Tibial nerve (tissue), 4 donors: ENCODE data around the gene LCN9. TPM values are rescaled to one million over a fixed set of nuclear protein-coding genes. Genes with fewer than 3 reads are reported as not detected.

Experiments
- DNase-seq, 2 donors: peaks; one replicate each; pipeline ENCODE4 v3.0.0-alpha.2; 2019; ENCODE audit warnings: low spot score in 2 of 2
- H3K27ac ChIP-seq, 4 donors: fragments of 200-600 bp; sonication (generic) in 3 of 4; one replicate each; pipeline ENCODE4 v1.5.1; 2017 to 2019; ENCODE audit warnings: mild to moderate bottlenecking in 1 of 4
- H3K27me3 ChIP-seq, 2 donors: fragments of 200-600 bp; sonication (generic) in 1 of 2; one replicate each; pipeline versions ENCODE4 v1.5.1 to v1.6.0; 2017 to 2019
- H3K36me3 ChIP-seq, 3 donors: fragments of 200-600 bp; sonication (generic); one replicate each; pipeline ENCODE4 v1.5.1; 2018 to 2019
- H3K4me1 ChIP-seq, 4 donors: fragments of 200-600 bp; sonication (generic) in 3 of 4; one replicate each; pipeline ENCODE4 v1.5.1; 2017 to 2019
- H3K4me3 ChIP-seq, 4 donors: fragments of 200-600 bp; sonication (generic) in 3 of 4; one replicate each; pipeline ENCODE4 v1.5.1; 2017 to 2019; ENCODE audit warnings: mild to moderate bottlenecking in 1 of 4, moderate library complexity in 1 of 4
- H3K9me3 ChIP-seq, 4 donors: fragments of 200-600 bp; sonication (generic) in 3 of 4; one replicate each; pipeline ENCODE4 v1.5.1; 2017 to 2019
- EP300 ChIP-seq, 2 donors: sonication (generic); formaldehyde crosslinking; IDR thresholded peaks; one replicate each; pipeline ENCODE4 v1.6.1; 2017; ENCODE audit warnings: antibody characterized with exemption in 2 of 2, mild to moderate bottlenecking in 1 of 2
- POLR2A ChIP-seq, 2 donors: fragments of 450-650 bp; IDR thresholded peaks; one replicate each; pipeline ENCODE4 v1.6.1; 2017; ENCODE audit warnings: antibody characterized with exemption in 2 of 2, mild to moderate bottlenecking in 2 of 2, moderate library complexity in 2 of 2
- WGBS, 2 donors: methylation state at CpG; one replicate each; pipeline ENCODE4 v1.1.5; 2018; 5-methylcytosine and 5-hydroxymethylcytosine counted together
- total RNA-seq, 4 donors: library from RNA; depleted of rRNA; stranded (reverse); fragments of >200 nt; gene quantifications; one replicate each; pipeline ENCODE4 v1.1.0, GENCODE V29; 2016
- TF ChIP-seq, protein P1 (sequence below), 5 experiments: fragments of 200-600 bp in 3 of 5; fragments of 450-650 bp in 2 of 5; sonication (generic) in 3 of 5; IDR thresholded peaks; one replicate each; pipeline ENCODE4 v1.5.1; 2016 to 2019; ENCODE audit warnings: antibody characterized with exemption in 5 of 5, mild to moderate bottlenecking in 3 of 5, moderate library complexity in 2 of 5

The LCN9 gene
- total RNA-seq, 4 donors from 2014 or later = not detected

DNA sequence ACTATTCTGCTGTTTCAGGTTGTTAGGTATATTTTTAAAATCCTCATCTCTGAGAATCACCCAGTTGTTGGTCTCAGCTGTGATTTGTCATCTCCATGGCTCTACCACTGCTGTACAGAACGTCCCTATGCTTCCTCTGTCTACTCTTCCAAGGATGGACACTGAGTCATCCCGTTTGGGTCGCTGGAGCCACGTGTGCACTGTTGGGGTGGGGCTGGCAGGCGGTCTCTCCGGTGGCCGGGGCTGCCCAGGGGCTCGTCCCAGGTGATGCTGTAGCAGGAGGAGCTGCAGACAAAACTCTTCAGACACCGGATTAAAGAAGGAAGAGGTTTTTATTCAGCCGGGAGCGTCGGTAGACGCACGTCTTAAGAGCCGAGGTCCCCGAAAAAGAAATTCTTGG lies 16.9 kb downstream of the LCN9 start:
- DNase-seq = no peak
- TF ChIP-seq POLR2A (IDR thresholded peaks at IDR 0.05) (no peak), EP300 (IDR thresholded peaks at IDR 0.05) (no peak)
- TF ChIP-seq, protein P1, sequence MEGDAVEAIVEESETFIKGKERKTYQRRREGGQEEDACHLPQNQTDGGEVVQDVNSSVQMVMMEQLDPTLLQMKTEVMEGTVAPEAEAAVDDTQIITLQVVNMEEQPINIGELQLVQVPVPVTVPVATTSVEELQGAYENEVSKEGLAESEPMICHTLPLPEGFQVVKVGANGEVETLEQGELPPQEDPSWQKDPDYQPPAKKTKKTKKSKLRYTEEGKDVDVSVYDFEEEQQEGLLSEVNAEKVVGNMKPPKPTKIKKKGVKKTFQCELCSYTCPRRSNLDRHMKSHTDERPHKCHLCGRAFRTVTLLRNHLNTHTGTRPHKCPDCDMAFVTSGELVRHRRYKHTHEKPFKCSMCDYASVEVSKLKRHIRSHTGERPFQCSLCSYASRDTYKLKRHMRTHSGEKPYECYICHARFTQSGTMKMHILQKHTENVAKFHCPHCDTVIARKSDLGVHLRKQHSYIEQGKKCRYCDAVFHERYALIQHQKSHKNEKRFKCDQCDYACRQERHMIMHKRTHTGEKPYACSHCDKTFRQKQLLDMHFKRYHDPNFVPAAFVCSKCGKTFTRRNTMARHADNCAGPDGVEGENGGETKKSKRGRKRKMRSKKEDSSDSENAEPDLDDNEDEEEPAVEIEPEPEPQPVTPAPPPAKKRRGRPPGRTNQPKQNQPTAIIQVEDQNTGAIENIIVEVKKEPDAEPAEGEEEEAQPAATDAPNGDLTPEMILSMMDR (IDR thresholded peaks at IDR 0.05) = no peak
- Histone ChIP-seq H3K9me3 (peaks cover 0 to 6% (median 0%) of the 10 kb centered on the region in 4 donors), H3K27me3 (peaks cover 0 to 21% of the 10 kb centered on the region in 2 donors), H3K36me3 (no peaks in the 10 kb centered on the region), H3K27ac (no peak overlapping the region), H3K4me3 (no peak overlapping the region), H3K4me1 (no peaks in the 10 kb centered on the region)
- 68 to 73% methylated on average over 16 of the region's 16 CpGs for WGBS, 2 donors

DNA sequence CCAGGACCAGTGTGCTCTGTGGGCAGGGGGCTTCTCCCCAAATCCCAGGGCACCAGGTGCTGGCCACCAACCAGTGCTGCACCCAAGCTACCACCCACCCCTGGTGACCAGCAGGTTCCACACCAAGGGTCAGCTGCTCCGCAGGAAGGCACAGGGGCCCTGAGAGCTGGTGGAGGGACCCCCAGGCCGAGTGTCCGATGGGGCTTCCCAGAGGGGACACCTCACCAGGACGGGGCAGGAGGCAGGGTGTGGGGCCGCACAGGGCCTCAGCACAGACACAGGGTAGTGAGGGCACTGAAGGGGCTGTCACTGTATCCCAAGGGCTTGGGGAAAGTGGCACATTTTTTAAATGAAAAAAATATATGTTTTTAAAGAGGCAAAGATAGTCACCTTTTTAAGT lies 18.1 kb downstream of the LCN9 start:
- no peak for DNase-seq
- Histone ChIP-seq H3K4me1 (no peaks in the 10 kb centered on the region), H3K27me3 (peaks cover 0 to 23% of the 10 kb centered on the region in 2 donors), H3K9me3 (peaks cover 0 to 6% (median 0%) of the 10 kb centered on the region in 4 donors), H3K4me3 (no peak overlapping the region), H3K36me3 (no peaks in the 10 kb centered on the region), H3K27ac (no peak overlapping the region)
- WGBS, 2 donors = 84 to 85% methylated on average over 5 of the region's 5 CpGs
- TF ChIP-seq POLR2A (IDR thresholded peaks at IDR 0.05) = no peak
- no peak for TF ChIP-seq EP300 (IDR thresholded peaks at IDR 0.05)
- TF ChIP-seq, protein P1 (IDR thresholded peaks at IDR 0.05) = no peak

DNA sequence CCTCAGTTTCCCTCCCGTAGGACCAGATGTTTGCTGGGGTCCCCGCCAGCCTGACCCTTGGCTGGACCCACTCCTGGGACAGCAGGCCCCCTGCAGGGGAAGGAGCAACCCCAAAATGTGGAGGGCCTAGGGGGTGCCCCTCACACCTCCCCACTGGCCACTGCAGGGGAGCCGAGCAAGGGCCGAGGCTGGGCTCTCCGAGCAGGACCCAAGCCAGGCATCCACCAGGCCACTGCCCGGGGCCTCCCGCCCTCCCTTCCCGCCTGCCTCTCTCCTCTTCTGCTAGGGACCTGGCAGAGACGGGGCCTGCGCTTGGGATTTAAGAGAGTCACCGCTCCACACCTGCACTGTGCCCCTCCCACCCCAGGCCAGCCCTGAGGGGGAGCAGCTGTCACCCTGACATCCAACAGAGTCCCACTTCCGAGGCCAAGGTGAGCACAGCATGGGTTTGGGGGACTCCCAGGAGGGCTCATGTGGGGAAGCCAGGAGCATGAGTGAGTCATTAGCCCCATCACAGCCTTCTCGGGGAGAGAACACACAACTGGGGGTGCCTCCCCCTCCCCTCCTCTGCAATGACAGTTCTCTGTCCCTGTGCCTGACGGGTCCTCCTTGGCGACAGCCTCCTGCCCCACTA lies 20.4 kb downstream of the LCN9 start:
- no peaks in the 10 kb centered on the region for H3K4me1 ChIP-seq
- peaks cover 0 to 6% (median 0%) of the 10 kb centered on the region in 4 donors for H3K9me3 ChIP-seq
- DNase-seq = no peak
- H3K27ac ChIP-seq = no peak overlapping the region
- no peaks in the 10 kb centered on the region for H3K36me3 ChIP-seq
- H3K4me3 ChIP-seq = no peak overlapping the region
- H3K27me3 ChIP-seq = peaks cover 0 to 23% of the 10 kb centered on the region in 2 donors
- TF ChIP-seq, protein P1 (IDR thresholded peaks at IDR 0.05) = no peak
- 53 to 75% methylated on average over 8 to 11 of the region's 15 CpGs for WGBS, 2 donors

DNA sequence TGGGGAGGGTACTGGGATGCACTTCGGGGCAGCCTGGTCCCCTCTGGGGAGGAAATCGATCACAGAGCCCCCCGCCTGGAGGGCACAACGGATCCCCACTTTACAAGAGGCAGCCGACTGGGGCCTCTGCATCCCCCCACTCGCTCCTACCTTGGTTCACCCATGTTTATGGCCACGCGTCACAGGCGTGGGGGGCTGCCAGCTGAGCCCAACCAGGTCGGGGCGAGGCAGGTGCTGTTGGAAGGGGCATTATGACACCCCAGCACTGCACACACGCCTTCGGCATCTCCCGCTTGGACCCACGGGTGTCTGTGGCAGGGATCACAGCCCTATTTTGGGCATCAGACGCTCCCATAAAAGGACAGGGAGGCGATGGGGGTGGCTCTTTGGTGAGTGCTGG lies 21.6 kb downstream of the LCN9 start:
- no peak for DNase-seq
- WGBS, 2 donors = 70 to 77% methylated on average over 12 to 13 of the region's 17 CpGs
- peaks cover 0 to 23% of the 10 kb centered on the region in 2 donors for H3K27me3 ChIP-seq

DNA sequence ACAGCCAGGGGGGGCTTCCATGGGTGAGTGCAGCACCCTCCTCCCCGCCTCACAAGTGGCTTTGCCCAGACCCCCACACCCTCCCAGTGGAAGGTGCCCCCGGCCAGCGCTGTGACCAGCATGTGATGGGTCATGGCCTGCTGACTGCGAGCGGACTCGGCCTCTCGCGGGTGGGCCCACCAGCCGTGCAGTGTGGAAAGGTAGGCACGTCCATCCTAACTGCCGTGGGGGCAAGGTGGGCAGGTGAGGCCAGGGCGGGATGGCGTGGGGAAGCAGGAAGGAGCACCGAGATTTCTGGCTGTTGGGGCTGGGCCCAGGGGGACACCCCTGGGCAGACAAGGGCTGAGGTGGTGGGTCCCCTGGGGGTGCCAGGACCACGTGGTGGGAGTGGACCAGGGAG lies 24.1 kb downstream of the LCN9 start:
- Histone ChIP-seq H3K36me3 (no peaks in the 10 kb centered on the region), H3K27me3 (peaks cover 0 to 19% of the 10 kb centered on the region in 2 donors), H3K4me1 (no peaks in the 10 kb centered on the region), H3K27ac (no peak overlapping the region), H3K9me3 (no peaks in the 10 kb centered on the region), H3K4me3 (no peak overlapping the region)
- 82 to 84% methylated on average over 13 to 14 of the region's 15 CpGs for WGBS, 2 donors
- TF ChIP-seq, protein P1 (IDR thresholded peaks at IDR 0.05) = no peak
- no peak for TF ChIP-seq POLR2A (IDR thresholded peaks at IDR 0.05)
- no peak for TF ChIP-seq EP300 (IDR thresholded peaks at IDR 0.05)
- no peak for DNase-seq

More for the DNA sequence above, 21.6 kb downstream of the LCN9 start:
- Histone ChIP-seq H3K4me1 (no peaks in the 10 kb centered on the region), H3K27ac (no peak overlapping the region), H3K36me3 (no peaks in the 10 kb centered on the region), H3K9me3 (peaks cover 0 to 6% (median 0%) of the 10 kb centered on the region in 4 donors), H3K4me3 (no peak overlapping the region)
- TF ChIP-seq POLR2A (IDR thresholded peaks at IDR 0.05) (no peak), EP300 (IDR thresholded peaks at IDR 0.05) (no peak)
- TF ChIP-seq, protein P1 (IDR thresholded peaks at IDR 0.05) = no peak
